GM20000 (cell line): ENCODE measurements around the gene HGS.
A peak's percentile ranks its signal among the peaks of the same experiment; 100 is the strongest.

Experiments
- DNase-seq: peaks from one replicate; pipeline ENCODE4 v3.0.0; 2012; ENCODE audit warnings: low spot score
- CTCF ChIP-seq: IDR thresholded peaks from 2 replicates; pipeline ENCODE4 v1.5.1; 2012; ENCODE audit warnings: mild to moderate bottlenecking, control low read depth; ENCODE audit errors: extremely low read depth, missing control alignments

HGS gene

GRCh38 chr17:81707725-81708646, 24.2 kb downstream of the HGS start:
- no peak for TF ChIP-seq CTCF
- DNase-seq = no peak

- DNase-seq = no peak
- TF ChIP-seq CTCF = no peak
Measured at GRCh38 chr17:81708739-81709185, 25.0 kb downstream of the HGS start.

- no peak for DNase-seq
- TF ChIP-seq CTCF = no peak
Measured at GRCh38 chr17:81710514-81711308, 26.9 kb downstream of the HGS start.

- TF ChIP-seq CTCF = no peak
- peak; percentile 98 for DNase-seq
Measured at GRCh38 chr17:81711814-81712467, 28.1 kb downstream of the HGS start, which contains the start of gene SLC25A10. Gene SLC25A10 (plus strand): TSS chr17:81712284. CDS start chr17:81712427, 143 bp downstream.

- peak; percentile 77 for DNase-seq
- peak; percentile 6 for TF ChIP-seq CTCF
Measured at GRCh38 chr17:81712468-81713003, 28.7 kb downstream of the HGS start.

- DNase-seq = no peak
- TF ChIP-seq CTCF = no peak
Measured at GRCh38 chr17:81713004-81713555, 29.3 kb downstream of the HGS start.
